Stimulated activated CD4-positive, alpha-beta T cell treated with anti-CD3 and anti-CD28 coated beads, TNF-alpha, amount 100 ng/mL, for 48 hours (primary cell): ENCODE data around the gene SFMBT2.
"Not testable (repeated sequence)": the region's sequence is repeated elsewhere in the genome, so short reads cannot be mapped to it uniquely, and the experiment has no call there.

ENCODE experiments used
- DNase-seq, 3 donors: peaks; one replicate each; pipeline ENCODE4 v3.0.0-alpha.2; 2020; ENCODE audit warnings: low read depth in 3 of 3

Gene SFMBT2

DNA sequence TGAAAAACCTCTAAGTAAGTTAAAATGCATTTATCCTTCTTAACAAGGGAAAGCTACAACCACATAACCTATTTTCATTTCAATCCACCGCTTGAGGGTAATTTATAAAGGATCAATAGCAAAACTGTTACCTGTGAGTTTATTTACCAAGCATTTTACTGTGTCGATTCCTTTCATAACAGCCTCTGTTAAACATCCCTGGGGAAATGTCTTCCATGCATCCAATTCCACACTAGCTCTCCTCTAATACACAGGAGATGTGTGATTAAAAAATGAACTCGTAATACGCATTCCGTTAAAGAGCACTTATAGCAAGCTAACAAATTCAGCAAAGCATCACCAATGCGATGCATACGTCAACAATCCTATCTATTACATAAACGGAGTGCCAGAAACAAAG lies 185.7 kb downstream of the SFMBT2 start:
- DNase-seq: no peak

DNA sequence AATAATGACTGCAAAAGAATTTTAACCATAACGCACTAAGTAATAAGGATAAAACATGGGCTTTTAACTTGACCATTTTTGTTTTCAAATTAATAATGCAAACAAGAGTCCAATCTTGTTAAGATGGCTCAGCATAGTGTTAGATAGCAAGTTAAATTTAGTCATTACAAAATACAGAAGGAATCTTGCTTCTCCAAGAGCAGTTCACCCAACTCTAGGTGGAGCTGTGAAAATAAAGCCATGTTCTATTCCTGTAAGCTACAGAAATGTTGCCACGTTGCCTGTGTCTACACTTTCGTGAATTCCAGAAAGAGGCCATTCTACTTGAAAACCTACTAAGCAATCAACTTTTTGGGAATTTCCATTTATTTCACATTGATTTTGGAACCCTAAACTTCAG lies 191.9 kb downstream of the SFMBT2 start:
- DNase-seq: no peak

DNA sequence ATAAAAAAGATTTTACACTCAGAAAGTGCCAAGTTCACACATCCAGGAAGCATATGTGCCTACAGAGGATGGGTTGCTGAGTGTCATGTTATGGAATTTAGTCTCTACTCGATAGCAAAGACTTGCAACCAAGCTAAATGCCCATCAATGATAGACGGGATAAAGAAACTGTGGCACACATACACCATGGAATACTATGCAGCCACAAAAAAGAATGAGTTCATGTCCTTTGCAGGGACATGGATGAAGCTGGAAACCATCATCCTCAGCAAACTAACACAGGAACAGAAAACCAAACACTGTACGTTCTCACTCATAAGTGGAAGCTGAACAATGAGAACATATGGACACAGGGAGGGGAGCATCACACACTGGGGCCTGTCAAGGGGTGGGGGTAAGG lies 198.1 kb downstream of the SFMBT2 start:
- DNase-seq: not testable (repeated sequence)

DNA sequence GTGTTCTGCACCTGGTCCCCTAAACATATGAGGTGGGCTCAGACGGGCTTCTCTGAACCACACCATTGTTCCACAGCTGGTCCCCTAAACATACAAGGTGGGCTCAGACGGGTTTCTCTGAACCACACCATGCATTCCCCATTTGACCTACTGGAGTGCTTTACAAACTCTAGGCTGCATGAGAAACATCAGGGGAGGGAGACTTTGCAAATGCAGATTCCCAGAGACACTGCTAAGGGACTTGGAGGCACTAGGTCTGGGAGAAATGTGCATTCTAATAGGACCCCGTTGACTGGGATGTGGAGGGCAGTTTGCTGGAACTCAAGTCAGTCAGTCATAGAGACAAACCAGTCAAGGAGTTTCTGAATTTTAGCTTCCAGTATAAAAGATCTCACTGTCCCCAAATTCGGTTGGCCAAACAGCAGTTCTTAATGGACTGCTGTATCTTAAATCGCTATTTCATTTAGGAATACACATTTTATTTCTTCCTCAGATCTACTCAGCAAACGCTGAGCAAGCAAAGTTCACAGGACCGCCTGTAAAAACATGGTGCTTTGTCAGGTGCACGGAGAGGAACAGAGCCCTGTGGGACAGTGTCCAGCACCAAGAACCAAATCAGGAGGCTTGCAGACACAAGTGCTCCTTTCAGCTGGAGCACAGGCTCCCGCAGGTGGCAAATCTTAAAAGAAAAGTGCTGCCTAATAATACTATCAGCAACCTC lies 198.8 kb downstream of the SFMBT2 start:
- no peak for DNase-seq

DNA sequence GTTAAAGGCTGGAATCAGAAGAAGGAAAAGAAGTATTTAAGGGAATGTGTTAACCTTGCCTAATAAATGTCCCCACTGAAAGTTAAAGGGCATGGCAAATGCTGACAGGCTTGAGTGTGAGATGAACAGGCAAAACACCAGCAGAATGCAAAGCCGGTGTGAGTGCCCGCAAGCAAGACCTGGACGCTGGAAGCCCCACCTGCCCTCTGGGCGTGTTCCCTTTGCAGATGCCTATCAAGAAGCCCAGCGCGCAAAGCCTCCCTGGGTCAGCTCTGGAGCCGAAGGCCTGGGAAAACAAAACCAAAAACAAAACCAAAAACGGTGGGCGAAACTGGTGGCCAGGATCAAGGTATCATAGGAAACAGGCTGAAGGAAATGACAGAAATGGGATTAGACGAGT lies 200.3 kb downstream of the SFMBT2 start:
- DNase-seq: no peak

DNA sequence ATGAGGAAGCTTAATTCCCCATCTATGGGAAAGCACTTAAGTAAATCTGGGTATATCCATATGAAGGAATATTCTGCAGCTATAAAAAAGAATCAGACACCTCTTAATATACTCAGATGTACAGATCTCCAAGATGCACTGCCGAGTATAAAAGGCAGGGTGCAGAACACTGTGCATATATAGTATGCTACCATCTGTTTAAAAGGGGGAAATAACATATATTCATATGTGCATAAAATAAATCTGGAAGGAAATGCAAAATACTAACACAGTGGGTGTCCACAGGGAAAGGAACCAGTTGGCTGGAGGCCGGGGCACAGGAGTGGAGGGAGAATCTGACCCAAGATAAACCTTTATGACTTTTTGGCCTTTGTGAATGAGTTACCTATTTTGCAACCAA lies 201.4 kb downstream of the SFMBT2 start:
- no peak for DNase-seq

DNA sequence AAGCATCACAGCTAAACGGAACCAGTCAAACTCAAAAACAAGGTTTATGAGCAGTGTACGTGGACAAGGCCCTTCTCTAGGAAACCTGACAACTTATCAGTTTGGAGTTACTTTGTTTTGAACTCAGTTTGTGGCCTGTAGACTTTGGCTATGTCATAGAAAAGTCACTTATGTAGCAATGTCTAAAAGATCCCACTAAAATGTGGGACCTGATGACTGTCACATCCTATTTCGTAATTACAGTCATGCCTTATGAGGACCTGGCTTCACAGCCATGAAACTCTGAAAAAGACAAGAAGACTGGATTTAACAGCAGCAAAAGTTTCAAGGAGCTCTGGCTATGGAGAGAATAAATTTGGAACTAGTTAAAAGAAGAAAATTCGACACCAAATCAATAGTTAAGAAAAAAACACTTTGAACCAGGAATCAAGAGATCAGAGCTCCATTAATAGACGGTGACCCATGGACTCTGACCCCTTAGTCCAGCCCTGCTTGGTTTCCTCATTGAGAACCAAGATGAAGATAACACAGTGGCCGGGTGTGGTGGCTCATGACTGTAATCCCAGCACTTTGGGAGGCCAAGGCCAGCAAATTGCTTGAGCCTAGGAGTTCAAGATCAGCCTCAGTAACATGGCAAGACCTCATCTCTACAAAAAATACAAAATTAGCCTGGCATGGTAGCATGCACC lies 204.3 kb downstream of the SFMBT2 start:
- no peak for DNase-seq

DNA sequence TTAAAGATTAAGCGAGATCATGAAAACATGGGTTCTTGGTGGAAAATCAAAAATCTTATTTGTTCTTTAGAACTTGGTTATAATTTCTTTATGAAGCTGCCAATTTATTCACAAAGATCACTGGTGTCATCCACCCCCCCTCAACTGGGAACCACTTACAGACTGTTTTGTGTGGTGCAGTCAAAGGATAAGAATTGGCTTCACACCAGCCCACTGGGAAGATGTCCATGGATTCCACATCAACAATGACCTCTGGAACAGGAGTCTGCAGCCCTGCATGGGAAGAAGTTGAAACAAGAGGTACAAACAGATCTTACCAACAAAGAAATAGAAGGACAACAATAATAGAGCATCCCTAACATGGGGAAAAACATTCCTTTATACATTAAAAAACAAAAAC lies 205.2 kb downstream of the SFMBT2 start:
- no peak for DNase-seq

DNA sequence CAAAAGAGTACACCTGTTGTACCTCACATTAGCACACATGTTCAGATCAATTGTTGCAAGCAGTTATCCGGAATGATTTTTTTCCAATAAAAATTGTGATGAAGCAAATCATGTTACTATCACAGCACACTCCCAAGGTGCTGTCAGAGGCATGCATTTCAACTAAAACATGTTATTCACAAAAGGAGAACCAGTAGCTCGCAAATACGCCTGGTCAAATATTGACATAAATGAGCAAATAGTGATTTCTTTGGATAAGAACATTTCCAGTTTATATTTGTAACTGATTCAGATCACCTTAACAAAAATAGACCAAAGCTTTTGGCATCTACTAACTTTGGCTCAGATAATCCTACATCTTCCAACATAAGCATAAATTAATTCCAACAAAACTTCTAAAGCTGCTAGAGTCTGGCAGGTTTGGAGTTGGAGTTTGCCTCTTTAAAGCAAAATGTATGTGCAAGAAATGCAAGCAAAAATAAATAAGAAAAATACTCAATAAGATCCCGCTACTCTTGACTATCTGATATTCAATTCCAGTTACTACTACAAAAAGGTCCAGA lies 208.0 kb downstream of the SFMBT2 start:
- DNase-seq: no peak

DNA sequence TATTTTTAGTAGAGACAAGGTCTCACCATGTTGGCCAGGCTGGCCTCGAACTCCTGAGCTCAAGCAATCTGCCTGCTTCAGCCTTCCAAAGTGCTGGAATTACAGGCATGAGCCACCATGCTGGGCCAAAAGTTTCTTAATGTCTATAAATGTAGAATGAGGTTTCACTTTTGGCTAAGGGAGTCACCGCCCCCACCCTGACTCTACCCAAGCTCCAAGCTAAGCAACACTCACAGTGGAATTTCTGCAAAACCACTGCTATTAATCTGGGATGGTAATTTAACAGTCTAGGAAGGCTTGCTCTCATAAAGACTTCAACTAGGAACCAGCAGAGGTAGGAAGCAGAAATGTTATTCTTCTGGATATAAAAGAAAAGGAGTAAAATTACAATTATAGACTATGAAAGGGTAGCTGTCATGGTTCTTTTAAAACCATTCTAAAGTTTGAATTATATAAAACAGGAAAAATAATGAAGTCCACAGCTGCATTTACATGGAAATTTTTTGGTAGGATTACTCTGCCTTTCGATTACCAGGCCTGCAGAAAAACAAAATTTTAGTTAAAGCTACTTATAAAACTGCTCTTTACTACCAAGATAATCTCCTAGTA lies 211.6 kb downstream of the SFMBT2 start:
- no peak for DNase-seq

DNA sequence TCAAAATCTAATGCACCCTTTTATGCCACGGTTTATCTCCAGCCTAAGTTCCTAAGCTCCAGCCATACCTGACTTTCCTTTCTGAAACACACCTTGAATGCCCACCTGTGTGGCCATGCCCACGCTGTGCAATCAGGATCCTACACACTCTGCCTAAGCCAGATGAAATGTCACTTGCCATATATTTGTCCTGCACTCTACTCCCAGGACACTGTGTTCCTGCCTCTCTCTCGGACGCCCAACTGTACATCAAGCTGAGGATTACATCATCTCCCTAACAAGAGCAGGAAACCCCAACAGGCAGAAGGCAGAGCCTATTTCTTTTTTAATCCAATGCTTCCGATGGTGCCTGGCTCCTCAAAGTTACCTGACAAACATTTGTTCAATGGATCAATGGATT lies 214.6 kb downstream of the SFMBT2 start:
- DNase-seq: no peak

DNA sequence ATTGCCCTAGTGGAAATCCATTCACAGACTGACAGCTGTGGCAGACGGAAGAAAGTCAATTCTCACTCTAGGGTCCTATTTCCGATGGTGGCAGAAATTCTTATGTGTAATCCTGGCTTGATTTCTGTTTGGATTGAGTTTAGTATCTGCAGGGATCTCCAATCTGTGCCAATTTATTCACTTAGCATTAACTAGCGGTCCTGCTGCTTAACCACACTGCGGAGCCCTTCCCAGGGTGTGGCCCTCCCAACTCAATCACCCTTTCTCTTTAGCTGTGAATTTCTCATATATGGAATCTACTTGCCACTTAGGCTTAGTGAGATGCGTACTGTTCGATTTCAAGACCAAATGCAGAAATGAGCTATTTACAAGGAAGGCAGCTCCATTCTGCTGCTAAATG lies 215.7 kb downstream of the SFMBT2 start:
- DNase-seq: no peak

DNA sequence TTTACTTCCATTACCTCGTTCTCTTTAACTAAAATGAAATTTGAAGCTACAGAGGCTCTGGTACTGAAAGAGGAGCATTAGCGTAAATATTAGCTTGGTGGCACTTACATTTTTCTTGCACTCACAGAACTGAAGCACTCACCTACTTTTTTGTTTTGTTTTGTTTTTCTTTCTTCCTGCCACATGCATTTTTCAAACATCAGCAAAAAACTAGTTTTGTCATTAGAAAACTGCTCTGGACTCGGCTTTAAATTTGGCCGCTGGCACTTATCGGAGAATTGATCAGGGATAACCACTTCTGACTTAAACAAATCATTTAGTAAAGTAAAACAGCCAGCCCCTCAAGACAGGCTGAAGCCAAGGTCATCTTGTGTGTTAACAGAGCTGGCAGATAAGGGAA lies 216.3 kb downstream of the SFMBT2 start:
- DNase-seq: no peak

DNA sequence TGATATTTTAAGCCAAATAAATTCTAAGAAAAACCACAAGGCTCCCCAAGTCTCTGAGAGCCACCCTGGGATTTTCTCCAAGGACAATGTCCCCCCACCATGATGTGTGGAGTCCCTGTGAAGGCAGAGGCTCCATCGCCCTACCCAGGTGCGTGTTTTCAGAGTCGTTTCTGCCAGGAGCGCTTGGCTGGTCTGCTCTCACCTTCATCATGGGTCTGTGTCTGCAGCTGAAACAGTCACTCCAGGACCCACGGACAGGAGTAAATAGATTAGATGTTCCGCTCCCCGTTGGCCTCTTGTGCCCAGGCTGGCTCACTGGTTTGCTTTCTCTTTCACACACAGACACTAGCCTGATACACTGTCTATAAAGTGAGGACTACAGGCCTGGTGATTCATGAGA lies 217.5 kb downstream of the SFMBT2 start:
- DNase-seq: peak in 2 of 3 donors; percentile 15 to 45

DNA sequence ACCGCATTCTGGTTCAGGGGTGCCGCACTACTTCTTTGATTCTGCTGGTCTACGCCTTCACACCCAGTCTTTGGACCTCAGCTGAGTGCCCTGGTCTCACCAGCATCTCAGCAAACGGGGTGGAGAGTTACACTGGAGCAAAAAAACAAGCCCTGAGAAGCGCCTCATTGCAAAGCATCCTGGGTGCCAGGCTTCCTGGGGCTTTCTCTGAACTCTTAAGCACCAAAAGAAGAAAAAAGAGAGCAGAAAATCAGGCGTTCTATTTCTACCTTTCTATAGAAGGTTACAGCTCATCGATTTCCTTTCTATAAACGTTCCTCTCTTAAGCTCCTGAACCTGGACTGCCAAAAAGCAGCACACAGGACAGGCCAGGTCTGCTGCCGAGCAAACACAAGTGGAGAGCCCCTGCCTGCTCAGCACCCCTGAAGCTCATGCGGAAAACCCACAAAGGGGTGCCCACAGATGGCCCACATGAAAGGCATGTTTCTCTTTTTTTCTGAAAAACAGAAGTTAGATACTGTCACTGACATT lies 217.9 kb downstream of the SFMBT2 start:
- peak; percentile 25 to 47 (median 26) for DNase-seq

DNA sequence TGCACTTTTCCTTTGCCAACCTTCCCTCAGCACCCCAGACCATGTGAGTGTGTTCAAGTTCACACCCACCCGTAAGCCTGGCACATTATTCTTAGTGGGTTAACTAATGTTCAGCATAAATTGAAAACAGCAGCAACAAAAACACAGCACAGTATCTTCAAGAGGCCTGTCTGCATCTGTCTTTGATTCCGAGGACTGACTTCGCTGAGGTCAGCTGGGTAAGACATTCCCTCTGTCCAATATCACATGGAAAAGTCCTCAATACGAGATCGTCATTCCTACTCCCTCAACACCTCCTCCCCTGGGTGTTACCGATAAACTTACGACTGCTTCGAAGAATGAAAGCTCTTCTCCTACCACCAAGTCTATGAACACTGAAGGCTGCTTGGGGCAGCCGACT lies 218.8 kb downstream of the SFMBT2 start:
- DNase-seq: no peak

DNA sequence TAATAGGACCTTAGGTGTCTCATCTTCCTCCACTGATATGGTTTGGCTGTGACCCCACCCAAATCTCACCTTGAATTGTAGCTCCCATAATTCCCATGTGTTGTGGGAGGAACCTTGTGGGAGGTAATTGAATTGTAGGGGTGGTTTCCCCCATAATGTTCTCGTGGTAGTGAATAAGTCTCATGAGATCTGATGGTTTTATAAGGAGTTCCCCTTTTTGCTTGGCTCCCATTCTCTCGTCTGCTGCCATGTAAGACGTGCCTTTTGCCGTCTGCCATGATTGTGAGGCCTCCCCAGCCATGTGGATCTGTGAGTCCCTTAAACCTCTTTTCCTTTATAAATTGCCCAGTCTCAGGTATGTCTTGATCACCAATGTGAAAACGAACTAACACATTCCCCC lies 220.1 kb downstream of the SFMBT2 start:
- not testable (repeated sequence) for DNase-seq

DNA sequence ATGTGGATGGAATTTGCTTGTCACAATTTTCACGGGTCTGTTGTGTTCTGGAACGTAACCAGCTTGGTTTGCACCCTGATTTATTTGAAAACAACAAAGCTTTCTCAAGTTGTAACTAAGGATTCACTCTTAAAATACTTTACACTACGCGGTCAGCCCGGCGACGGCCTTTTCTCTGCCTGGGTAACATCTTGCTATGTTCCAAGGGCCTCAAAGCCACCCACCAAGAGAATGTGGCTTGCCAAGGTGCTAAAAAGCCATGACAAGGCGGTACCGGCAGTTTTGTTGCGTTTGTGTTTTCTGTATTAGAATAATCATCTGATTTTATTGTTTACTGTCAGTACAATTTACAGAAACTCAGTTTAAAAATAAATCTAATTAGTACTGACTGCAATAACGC lies 220.9 kb downstream of the SFMBT2 start:
- DNase-seq: no peak

DNA sequence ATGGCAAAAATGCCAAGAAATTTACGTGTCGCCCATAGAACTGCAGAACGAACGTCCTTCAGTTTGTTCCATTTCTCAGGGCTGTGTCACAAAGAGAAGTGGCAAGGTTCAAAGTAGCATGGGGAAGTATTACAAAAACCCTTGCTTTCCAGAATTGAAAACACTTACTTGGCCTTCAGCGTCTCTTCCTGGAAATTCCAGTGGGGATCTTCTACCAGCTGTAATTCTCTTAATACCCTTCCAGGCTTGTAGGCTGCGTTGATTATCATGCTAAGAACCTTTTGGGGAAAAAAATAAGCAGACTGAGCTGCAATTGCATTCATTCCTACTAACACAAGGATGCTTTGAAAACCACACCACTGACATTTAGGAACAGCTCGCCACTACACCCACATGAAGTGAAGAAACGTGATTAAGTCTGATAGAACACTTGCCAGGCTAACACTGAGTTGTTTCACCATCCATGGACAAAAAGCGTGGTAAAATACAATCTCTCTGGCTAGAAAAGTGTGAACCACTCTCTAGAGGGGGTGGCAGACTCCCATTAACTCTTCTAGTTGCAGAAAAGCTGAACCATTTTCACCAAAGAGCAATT lies 222.3 kb downstream of the SFMBT2 start:
- DNase-seq: no peak

DNA sequence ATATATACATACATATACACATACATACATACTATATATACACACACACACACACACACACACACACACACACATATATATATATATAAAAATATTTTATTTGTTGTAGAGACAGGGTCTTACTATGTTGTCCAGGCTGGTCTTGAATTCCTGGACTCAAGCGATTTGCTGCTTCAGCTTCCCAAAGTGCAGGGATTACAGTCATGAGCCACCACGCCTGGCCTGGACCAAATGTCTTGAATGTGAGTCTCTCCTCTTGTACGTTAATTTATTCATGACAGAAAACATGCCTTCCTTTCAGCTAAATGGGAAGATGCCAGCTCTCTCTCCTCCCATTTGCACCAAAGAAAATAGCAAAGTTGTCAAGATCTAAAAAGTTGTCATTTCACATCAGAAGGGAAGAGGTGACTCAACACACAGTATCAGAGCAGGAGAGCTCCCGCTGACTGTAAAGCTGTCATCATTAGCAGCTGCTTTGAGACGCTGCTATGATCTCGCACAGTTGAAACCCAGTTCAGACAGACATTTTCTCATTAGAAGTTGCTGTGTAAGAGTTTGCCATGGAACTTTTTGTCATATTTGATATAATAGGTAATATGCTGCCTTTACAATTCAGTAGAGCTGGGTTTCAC lies 224.3 kb downstream of the SFMBT2 start:
- peak in 1 of 3 donors; percentile 11 for DNase-seq

DNA sequence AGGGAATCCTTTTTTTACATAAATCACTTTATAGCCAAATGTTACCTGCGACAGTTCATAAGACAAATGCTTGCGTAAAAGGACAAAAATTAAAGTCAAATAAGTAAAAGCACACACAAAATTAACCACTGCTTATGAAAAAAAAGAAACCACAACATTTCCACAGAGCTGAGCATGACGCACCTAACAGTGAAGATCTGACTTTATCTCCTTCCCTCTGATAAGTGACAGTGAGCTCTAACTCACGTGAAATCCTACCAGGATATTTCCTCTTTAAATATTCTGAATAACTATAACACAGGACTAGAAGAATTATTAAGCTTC lies 225.5 kb downstream of the SFMBT2 start:
- DNase-seq: no peak
